Measurements from ENCODE around the gene ATF7.
"Not testable (repeated sequence)": the region's sequence is repeated elsewhere in the genome, so short reads cannot be mapped to it uniquely, and the experiment has no call there.

The ATF7 gene

GRCh38 chr12:53625373-53625945, 723 bp downstream of the ATF7 start:
- DNase-seq, result no peak

DNA sequence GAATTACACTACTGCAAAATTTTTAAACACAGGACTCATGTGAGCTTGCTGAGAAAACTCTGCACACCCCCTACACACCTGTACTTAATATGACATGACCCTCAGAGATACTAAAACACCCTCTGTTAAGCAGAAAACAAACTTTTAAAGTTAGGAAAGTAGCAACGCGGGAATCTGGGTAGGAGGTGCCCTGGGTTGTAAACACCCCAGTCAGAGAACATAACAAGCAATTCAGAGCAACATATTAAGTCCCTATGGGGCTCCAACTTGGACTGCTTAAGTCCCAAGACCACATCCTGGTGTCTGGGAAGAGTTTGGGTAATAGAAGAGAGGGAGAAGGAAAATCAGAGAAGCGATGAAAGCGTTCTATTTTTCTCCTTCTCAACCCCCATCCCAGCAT, 1.2 kb downstream of the ATF7 start:
- no peak for DNase-seq

DNA sequence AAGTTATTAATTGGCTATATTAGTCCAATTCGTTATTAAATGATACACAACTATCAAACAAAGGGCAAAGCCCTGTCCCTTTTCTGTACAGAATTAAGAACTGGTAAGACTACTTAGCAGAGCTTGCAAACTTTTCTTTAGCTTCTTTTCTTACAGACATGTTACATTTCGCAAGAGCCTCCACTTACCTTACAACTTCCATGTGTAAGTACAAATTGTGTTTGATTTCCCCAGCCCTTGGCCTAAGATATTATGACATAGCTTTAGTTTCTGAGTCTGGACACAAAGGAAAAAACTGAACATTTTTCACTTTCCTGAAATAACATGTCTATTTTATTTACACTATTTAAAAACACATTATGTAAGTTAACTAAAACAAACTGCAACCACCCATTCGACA, 1.7 kb downstream of the ATF7 start:
- no peak for DNase-seq

- DNase-seq, result no peak
Measured at GRCh38 chr12:53623548-53624385, 2.4 kb downstream of the ATF7 start.

- DNase-seq, result no peak
Measured at GRCh38 chr12:53622724-53623123, 3.5 kb downstream of the ATF7 start.

GRCh38 chr12:53618275-53618674, 7.9 kb downstream of the ATF7 start:
- DNase-seq, result no peak

DNA sequence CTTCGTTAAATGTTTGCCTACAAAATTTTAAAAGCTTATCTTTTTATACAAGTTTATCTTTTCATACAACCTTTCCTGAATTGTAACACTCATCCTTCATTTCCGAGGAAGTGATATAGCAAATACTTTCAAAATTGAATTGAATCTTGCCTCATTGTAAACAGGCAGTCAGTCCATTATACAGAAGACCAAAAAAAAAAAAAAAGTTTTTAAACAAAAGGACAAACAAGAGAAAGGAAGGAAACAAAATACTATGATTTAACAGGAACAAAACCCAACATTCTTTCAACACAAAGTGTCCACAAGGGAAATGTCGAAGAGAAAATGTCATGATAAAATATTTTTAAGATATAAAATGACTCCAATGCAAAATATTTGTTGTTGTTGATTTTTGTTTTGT, 8.5 kb downstream of the ATF7 start:
- DNase-seq, result no peak

- DNase-seq, result no peak
Measured at GRCh38 chr12:53616950-53617349, 9.2 kb downstream of the ATF7 start.

DNA sequence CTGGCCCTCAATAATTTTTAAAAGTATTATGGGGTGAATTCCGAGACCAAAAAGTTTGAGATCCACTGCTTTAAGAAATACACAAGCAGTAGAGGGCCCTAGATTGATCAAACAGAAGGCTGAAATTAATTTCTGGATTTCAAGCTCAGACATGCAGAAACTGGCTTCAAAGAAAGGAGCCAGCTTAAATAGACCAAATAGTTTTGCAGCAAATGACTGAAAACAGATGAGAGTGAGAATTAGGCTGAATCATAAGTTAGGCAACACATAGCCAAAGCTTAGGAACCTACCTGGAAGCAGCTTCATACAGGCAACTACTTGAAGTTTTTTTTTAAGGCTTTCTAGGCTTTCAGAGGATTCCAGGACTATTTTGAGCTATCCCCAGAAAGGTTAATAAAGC, 12.4 kb downstream of the ATF7 start:
- DNase-seq, result no peak

GRCh38 chr12:53612978-53613377, 13.2 kb downstream of the ATF7 start:
- DNase-seq, result no peak

GRCh38 chr12:53611304-53611703, 14.9 kb downstream of the ATF7 start:
- no peak for DNase-seq

GRCh38 chr12:53606688-53607087, 19.5 kb downstream of the ATF7 start:
- DNase-seq, result not testable (repeated sequence)

- DNase-seq, result no peak
Measured at GRCh38 chr12:53604581-53604980, 21.6 kb downstream of the ATF7 start.

DNA sequence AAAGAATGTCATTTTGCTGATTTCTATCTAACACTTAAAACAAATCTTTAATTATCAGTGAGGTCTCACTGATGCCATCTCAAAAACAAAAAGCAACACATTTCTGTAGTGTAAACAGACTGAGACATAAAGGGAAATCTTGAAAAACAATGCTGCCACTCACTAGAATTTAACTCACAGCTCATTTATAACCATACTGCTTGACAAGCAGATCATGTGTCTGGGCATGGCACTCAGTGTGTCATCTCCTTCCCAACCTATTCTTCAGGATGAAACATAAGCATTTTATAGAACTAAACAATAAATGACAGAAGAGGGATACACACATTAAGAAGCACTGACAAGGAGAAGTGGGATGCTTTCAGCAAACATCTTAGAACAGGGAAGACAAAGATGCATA, 22.4 kb downstream of the ATF7 start:
- no peak for DNase-seq

- no peak for DNase-seq
Measured at GRCh38 chr12:53603196-53603595, 23.0 kb downstream of the ATF7 start.

DNA sequence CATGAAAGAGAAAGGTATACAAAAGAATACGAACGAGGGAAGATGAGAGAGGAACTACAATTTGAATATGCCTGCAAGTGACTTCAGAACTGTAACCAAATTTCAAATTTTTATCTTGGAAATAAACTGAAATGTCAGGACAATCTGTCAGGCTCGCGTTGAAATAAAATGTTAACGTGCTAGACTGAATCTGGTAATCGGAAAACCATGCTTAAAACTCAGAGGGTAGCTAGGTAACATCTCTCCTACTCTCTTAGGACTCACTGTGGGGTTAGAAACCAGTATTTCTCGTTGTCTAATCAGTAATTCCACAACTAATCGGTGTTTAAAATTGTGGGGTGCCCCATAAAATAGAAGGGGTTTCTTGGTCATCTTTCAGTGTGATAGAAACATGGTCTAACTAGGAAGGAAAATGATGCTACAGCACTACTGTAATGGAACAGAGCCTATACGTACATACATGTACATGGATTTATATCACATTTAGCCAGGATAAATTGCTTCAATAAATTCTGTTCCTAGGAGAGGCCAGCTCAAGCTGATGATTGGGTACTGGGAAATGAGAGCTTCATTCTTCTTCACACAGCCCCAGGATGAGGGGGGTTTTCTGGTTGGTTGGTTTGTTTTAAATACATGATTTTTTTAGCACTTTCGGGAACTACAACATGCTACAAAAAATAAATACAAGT, 23.9 kb downstream of the ATF7 start:
- no peak for DNase-seq

DNA sequence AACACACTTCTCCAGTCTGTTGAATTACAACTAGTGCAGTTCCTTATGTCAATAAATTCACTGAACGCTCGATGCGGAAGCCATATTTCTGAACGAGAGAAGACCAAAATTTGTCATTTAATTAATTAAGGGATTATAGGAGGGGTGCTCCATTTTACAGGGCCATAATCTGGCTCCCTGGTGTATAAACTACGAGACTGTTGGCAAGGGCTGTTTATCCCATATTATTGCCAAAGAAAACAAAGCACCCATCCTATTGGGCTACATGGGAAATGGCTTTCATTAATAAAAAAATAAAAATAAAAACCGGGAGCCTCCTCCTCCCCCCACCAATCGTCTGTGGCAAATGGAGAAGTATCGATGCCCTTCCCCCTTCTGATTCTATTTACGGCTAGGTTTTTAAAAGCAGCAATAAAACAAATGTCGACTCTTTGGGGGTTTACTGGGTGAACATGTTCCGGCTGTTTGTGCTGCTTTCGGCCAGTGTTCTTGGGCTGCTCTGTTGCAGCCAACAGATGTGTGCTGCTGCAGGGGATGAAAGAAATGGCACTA, 24.8 kb downstream of the ATF7 start:
- no peak for DNase-seq

DNA sequence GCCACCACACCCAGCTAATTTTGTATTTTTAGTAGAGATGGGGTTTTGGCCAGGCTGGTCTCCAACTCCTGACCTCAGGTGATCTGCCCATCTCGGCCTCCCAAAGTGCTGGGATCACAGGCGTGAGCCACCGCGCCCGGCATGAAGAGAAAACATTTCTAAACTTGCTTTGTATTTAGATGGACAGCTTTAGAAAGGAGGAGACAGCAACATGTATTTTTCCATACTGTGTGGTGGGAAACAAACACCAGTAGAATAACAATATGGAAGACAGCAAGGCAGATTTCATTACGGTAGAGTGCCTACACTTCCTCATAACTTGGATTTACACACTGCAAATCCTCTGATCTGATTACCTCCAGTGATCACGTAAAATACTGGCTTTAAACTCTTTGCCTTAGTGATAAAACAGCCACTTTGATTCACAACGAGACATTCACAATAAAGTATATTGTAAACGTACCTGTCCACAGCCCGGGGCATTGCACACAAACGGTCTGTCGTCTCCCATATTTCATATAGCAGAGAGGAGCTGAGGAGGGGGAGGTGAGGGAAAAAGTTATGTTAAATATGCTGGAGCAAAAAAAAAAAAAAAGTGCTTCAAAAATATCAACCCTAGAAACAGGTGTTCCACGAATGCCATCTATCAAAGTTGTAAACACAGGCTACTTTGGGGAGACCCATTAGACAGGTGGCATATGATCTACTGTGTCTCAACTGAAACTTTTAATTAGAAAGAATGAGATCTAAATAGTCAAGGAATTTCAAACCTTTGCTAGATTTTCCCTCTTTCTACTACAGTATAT, 25.5 kb downstream of the ATF7 start:
- no peak for DNase-seq

DNA sequence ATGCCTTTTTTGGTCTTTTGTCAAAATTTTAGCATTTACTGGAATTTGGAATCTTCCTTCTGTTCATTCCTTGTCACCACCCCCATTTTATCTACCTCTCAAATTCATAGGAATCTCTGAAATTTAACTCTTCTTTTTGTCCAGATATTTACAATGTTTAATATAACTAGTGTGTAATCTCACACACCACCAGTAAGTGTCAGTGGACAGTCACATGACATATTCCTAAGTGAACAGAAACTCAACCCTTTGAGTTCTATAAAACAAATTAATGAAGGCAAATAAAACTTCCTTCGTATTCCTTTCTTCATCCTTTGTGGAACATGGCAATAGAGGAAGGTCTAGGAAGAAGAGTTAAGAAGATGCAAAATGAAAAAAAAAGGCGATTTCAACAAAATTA, 26.6 kb downstream of the ATF7 start:
- DNase-seq, result no peak

DNA sequence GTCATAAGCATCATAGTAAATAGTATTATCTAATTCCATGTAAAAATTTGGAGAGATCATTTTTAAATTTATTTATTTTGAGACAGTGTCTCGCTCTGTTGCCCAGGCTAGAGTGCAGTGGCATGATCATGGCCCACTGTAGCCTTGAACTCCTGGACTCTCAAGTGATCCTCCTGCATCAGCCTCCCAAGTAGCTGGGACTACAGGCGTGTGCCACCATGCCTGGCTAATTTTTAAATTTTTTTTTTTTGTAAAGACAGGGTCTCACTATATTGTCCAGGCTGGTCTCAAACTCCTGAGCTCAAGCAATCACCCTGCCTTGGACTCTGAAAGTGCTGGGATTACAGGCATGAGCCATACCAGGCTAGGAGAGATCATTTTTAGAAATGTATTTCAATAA, 27.2 kb downstream of the ATF7 start:
- DNase-seq, result not testable (repeated sequence)

DNA sequence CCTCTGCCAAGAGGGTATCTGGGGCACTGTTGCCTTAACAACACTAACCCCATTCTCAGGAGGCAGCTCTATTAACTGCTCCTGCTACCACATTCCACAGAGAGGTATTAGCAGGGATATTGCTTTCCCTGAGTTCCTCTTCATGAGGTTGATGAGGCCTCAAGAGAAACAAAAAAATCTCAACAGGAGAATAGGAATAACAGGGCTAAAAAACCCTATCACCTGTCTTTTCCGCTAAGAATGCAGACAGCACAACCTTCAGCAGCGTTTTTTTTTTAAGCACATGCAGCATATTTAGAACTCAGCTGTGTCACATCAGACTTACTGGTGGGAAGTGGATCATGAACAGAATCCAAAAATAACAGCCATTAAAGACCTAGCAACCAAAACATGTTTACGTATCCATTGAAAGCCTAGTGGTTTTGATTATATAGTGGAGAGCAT, 29.2 kb downstream of the ATF7 start:
- no peak for DNase-seq

DNA sequence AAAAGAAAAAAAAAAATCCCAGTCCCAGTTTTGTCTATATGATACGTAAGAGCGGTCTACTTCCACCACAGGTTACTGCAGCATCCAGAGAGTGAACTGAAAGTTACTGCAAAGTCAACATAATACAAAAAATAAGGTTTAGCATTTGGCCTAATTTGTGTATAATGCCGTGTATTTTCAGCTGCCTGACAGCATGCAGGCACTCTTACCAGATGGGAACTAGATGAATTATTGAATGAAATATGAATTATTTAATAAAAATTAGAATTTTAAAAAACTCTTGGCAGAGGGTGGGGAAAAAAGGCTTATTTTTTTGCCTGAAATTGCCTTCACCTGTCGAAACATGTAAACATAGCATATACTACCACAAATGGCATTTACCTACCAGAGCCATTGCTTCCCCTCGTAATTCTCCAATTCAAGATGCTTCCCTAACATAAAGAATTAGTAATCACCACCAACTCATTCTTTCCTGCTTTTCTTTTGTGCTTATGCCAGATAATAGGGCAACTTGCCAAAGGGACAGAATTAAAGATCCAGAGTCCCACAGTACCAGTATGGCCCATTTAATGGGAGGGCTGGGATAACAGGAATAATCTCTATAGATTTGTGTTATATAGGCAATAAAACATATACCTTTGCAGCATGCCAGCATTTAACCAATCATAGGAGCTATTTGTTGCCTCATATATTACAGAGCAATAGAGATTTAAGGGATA, 31.1 kb downstream of the ATF7 start:
- no peak for DNase-seq

All from CD4-positive, alpha-beta T cell treated with Interleukin-12 subunit alpha and Interleukin-12 subunit beta, for 1 hour (primary cell).